HEK293T (cell line): ENCODE results near the gene LRRC28.

Experiments used
- CTCF ChIA-PET: fragments of 350-600 bp; formaldehyde crosslinking; extraction: SDS; loops from one replicate; lab custom pipeline; 2021; ENCODE audit warnings: antibody characterized with exemption, inconsistent platforms; lab: Yijun Ruan, JAX
- POLR2A ChIA-PET: fragments of 350-600 bp; formaldehyde crosslinking; extraction: SDS; loops from one replicate; lab custom pipeline; 2020; ENCODE audit warnings: antibody characterized with exemption, inconsistent platforms; lab: Yijun Ruan, JAX
- DNase-seq: peaks from one replicate; pipeline ENCODE4 v3.0.0; 2012; ENCODE audit warnings: mixed read lengths; ENCODE audit errors: extremely low spot score
- ARNT ChIP-seq: fragments of 450-650 bp; IDR thresholded peaks from 2 replicates; pipeline ENCODE4 v1.6.1; 2017; ENCODE audit warnings: mild to moderate bottlenecking
- BHLHE40 ChIP-seq: fragments of 450-650 bp; IDR thresholded peaks from 2 replicates; pipeline ENCODE4 v1.6.1; 2016; ENCODE audit warnings: mild to moderate bottlenecking, moderate library complexity, borderline replicate concordance
- CTBP1 ChIP-seq: fragments of 450-650 bp; IDR thresholded peaks from 2 replicates; pipeline ENCODE4 v1.6.1; 2016; ENCODE audit warnings: borderline replicate concordance
- ELF4 ChIP-seq: fragments of 450-650 bp; IDR thresholded peaks from 2 replicates; pipeline ENCODE4 v1.6.1; 2017; ENCODE audit warnings: antibody characterized with exemption
- FOXA1 ChIP-seq: fragments of 450-650 bp; IDR thresholded peaks from 2 replicates; pipeline ENCODE4 v1.6.1; 2016; ENCODE audit warnings: mild to moderate bottlenecking
- FOXK2 ChIP-seq: fragments of 450-650 bp; IDR thresholded peaks from 2 replicates; pipeline ENCODE4 v1.6.1; 2016; ENCODE audit warnings: mild to moderate bottlenecking
- FOXM1 ChIP-seq: fragments of 450-650 bp; IDR thresholded peaks from 2 replicates; pipeline ENCODE4 v1.6.1; 2017; ENCODE audit warnings: mild to moderate bottlenecking, borderline replicate concordance
- HDGF ChIP-seq: fragments of 450-650 bp; IDR thresholded peaks from 2 replicates; pipeline ENCODE4 v1.6.1; 2017; ENCODE audit warnings: antibody characterized with exemption, borderline replicate concordance
- L3MBTL2 ChIP-seq: fragments of 450-650 bp; conservative IDR thresholded peaks from 2 replicates; pipeline ENCODE4 v1.6.1; 2016; ENCODE audit warnings: mild to moderate bottlenecking
- LEF1 ChIP-seq: fragments of 450-650 bp; IDR thresholded peaks from 2 replicates; pipeline ENCODE4 v1.6.1; 2017; ENCODE audit warnings: mild to moderate bottlenecking, borderline replicate concordance
- NFRKB ChIP-seq: fragments of 450-650 bp; IDR thresholded peaks from 2 replicates; pipeline ENCODE4 v1.6.1; 2016; ENCODE audit warnings: mild to moderate bottlenecking, moderate library complexity
- PKNOX1 ChIP-seq: fragments of 450-650 bp; IDR thresholded peaks from 2 replicates; pipeline ENCODE4 v1.6.1; 2016
- SP1 ChIP-seq: fragments of 450-650 bp; IDR thresholded peaks from 2 replicates; pipeline ENCODE4 v1.6.1; 2017
- SUZ12 ChIP-seq: fragments of 450-650 bp; IDR thresholded peaks from 2 replicates; pipeline ENCODE4 v1.6.1; 2016; ENCODE audit warnings: mild to moderate bottlenecking
- TARDBP ChIP-seq: fragments of 450-650 bp; IDR thresholded peaks from 2 replicates; pipeline ENCODE4 v1.6.1; 2016
- ZNF384 ChIP-seq: fragments of 450-650 bp; IDR thresholded peaks from 2 replicates; pipeline ENCODE4 v1.6.1; 2016

The LRRC28 gene

GRCh38 chr15:99411234-99411633, 160.0 kb downstream of the LRRC28 start:
- no peak for TF ChIP-seq L3MBTL2
- TF ChIP-seq FOXK2 = no peak
- TF ChIP-seq BHLHE40 = no peak
- TF ChIP-seq ELF4 = no peak
- TF ChIP-seq FOXM1 = no peak
- no peak for TF ChIP-seq FOXA1
- TF ChIP-seq SP1 = no peak
- TF ChIP-seq CTBP1 = no peak
- TF ChIP-seq SUZ12 = no peak
- POLR2A ChIA-PET = no interaction called here
- CTCF ChIA-PET = interaction anchor here (0.8 kb wide), 1 partner anchor 302 kb away, joined by 5 read pairs; no protein-coding TSS in a partner anchor
- no peak for DNase-seq

GRCh38 chr15:99412082-99412481, 160.8 kb downstream of the LRRC28 start:
- TF ChIP-seq FOXM1 (no peak), FOXK2 (no peak), BHLHE40 (no peak)
- ChIA-PET CTCF (no interaction called here), POLR2A (no interaction called here)

GRCh38 chr15:99412626-99413025, 161.3 kb downstream of the LRRC28 start:
- POLR2A ChIA-PET = no interaction called here
- no peak for TF ChIP-seq FOXA1
- no peak for TF ChIP-seq LEF1
- TF ChIP-seq FOXK2 = no peak
- TF ChIP-seq L3MBTL2 = no peak
- TF ChIP-seq PKNOX1 = no peak
- TF ChIP-seq ARNT = no peak
- TF ChIP-seq TARDBP = no peak
- CTCF ChIA-PET = no interaction called here

More at GRCh38 chr15:99412082-99412481, 160.8 kb downstream of the LRRC28 start:
- no peak for DNase-seq

GRCh38 chr15:99413955-99414754, 162.9 kb downstream of the LRRC28 start:
- TF ChIP-seq LEF1 = no peak
- no peak for TF ChIP-seq FOXM1
- TF ChIP-seq BHLHE40 = no peak
- TF ChIP-seq CTBP1 = no peak
- TF ChIP-seq FOXK2 = no peak
- no peak for TF ChIP-seq SUZ12
- TF ChIP-seq ELF4 = no peak
- no peak for TF ChIP-seq SP1
- TF ChIP-seq NFRKB = no peak
- no peak for TF ChIP-seq TARDBP
- TF ChIP-seq HDGF = no peak
- no peak for TF ChIP-seq ZNF384
- TF ChIP-seq L3MBTL2 = no peak
- TF ChIP-seq FOXA1 = no peak
- TF ChIP-seq ARNT = no peak
- TF ChIP-seq PKNOX1 = no peak
- ChIA-PET POLR2A (no interaction called here), CTCF (no interaction called here)
- DNase-seq = no peak

More at GRCh38 chr15:99412626-99413025, 161.3 kb downstream of the LRRC28 start:
- DNase-seq = no peak

GRCh38 chr15:99414755-99415731, 163.8 kb downstream of the LRRC28 start:
- ChIA-PET POLR2A (no interaction called here), CTCF (no interaction called here)
- no peak for DNase-seq
- TF ChIP-seq CTBP1 (no peak), HDGF (no peak), PKNOX1 (no peak)

GRCh38 chr15:99416191-99417188, 165.2 kb downstream of the LRRC28 start:
- no peak for DNase-seq
- TF ChIP-seq L3MBTL2 = no peak
- no peak for TF ChIP-seq FOXK2
- TF ChIP-seq LEF1 = no peak
- TF ChIP-seq SUZ12 = no peak
- no peak for TF ChIP-seq TARDBP
- no peak for TF ChIP-seq HDGF
- TF ChIP-seq SP1 = no peak
- TF ChIP-seq ELF4 = no peak
- ChIA-PET CTCF (no interaction called here), POLR2A (no interaction called here)
